Astrocyte (in vitro differentiated cells and primary cell): ENCODE results near the gene STK26.
"Not testable (repeated sequence)": the region's sequence is repeated elsewhere in the genome, so short reads cannot be mapped to it uniquely, and the experiment has no call there.

ENCODE experiments used
- EZH2 ChIP-seq: IDR thresholded peaks from 2 replicates; pipeline ENCODE4 v1.6.1; 2012; ENCODE audit warnings: mild to moderate bottlenecking, low read length, inconsistent platforms; ENCODE audit not compliant: insufficient read depth
- TF ChIP-seq, protein P1 (sequence below): IDR thresholded peaks from 2 replicates; pipeline ENCODE4 v1.5.1; 2011; ENCODE audit warnings: low read depth, mild to moderate bottlenecking, inconsistent platforms, low read length, moderate library complexity; ENCODE audit not compliant: insufficient read depth

DNA sequence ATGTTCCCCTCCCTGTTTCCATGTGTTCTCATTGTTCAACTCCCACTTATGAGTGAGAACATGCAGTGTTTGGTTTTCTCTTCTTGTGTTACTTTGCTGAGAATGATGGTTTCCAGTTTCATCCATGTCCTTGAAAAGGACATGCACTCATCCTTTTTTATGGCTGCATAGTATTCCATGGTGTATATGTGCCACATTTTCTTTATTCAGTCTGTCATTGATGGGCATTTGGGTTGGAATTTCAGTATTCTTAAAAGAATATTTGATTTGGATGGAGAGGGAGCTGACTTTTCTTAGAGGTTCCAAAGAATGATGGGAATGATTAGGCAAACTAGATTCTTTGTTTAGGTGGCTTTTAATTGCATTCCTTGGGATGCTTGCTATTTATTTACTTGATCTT, 28.7 kb downstream of the STK26 start:
- TF ChIP-seq, protein P1, sequence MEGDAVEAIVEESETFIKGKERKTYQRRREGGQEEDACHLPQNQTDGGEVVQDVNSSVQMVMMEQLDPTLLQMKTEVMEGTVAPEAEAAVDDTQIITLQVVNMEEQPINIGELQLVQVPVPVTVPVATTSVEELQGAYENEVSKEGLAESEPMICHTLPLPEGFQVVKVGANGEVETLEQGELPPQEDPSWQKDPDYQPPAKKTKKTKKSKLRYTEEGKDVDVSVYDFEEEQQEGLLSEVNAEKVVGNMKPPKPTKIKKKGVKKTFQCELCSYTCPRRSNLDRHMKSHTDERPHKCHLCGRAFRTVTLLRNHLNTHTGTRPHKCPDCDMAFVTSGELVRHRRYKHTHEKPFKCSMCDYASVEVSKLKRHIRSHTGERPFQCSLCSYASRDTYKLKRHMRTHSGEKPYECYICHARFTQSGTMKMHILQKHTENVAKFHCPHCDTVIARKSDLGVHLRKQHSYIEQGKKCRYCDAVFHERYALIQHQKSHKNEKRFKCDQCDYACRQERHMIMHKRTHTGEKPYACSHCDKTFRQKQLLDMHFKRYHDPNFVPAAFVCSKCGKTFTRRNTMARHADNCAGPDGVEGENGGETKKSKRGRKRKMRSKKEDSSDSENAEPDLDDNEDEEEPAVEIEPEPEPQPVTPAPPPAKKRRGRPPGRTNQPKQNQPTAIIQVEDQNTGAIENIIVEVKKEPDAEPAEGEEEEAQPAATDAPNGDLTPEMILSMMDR: not testable (repeated sequence)
- TF ChIP-seq EZH2: not testable (repeated sequence)
